Heart left ventricle (tissue), 16 donors: ENCODE measurements around the gene STAG3. TPM values are rescaled to one million over a fixed set of nuclear protein-coding genes. Genes with fewer than 3 reads are reported as not detected.
"Not testable (repeated sequence)": the region's sequence is repeated elsewhere in the genome, so short reads cannot be mapped to it uniquely, and the experiment has no call there.

Source experiments
- ATAC-seq, 4 donors: fragments of 200-7000 bp; cut with Tn5 transposase; one replicate each; pipeline ENCODE4 v1.9.1; 2020 to 2022; ENCODE audit warnings: moderate library complexity in 4 of 4, mild to moderate bottlenecking in 3 of 4, moderate number of reproducible peaks in 1 of 4
- DNase-seq, 5 donors: peaks; one replicate each; pipeline ENCODE4 v3.0.0-alpha.2; 2020
- H3K27ac ChIP-seq, 12 donors: fragments of 200-600 bp; sonication (generic) in 4 of 12; one replicate each; pipeline versions ENCODE4 v1.5.0 to v1.8.0; 2016 to 2022; ENCODE audit warnings: mild to moderate bottlenecking in 2 of 12
- H3K27me3 ChIP-seq, 9 donors: fragments of 200-600 bp; sonication (generic) in 2 of 9; one replicate each; pipeline versions ENCODE4 v1.5.1 to v1.8.0; 2016 to 2022; ENCODE audit warnings: mild to moderate bottlenecking in 3 of 9
- H3K36me3 ChIP-seq, 9 donors: fragments of 200-600 bp; sonication (generic) in 2 of 9; one replicate each; pipeline versions ENCODE4 v1.5.0 to v1.8.0; 2018 to 2022; ENCODE audit warnings: mild to moderate bottlenecking in 2 of 9
- H3K4me1 ChIP-seq, 12 donors: fragments of 200-600 bp; sonication (generic) in 4 of 12; one replicate each; pipeline versions ENCODE4 v1.5.0 to v1.8.0; 2016 to 2022; ENCODE audit warnings: mild to moderate bottlenecking in 3 of 12
- H3K4me3 ChIP-seq, 12 donors: fragments of 200-600 bp; sonication (generic) in 4 of 12; one replicate each; pipeline versions ENCODE4 v1.5.0 to v1.8.0; 2017 to 2022; ENCODE audit warnings: mild to moderate bottlenecking in 9 of 12, moderate library complexity in 4 of 12
- H3K9me3 ChIP-seq, 12 donors: fragments of 200-600 bp; sonication (generic) in 4 of 12; one replicate each; pipeline versions ENCODE4 v1.5.0 to v1.8.0; 2016 to 2022; ENCODE audit warnings: mild to moderate bottlenecking in 1 of 12
- CTCF ChIP-seq, 12 donors: fragments of 200-600 bp; sonication (generic) in 4 of 12; IDR thresholded peaks; one replicate each; pipeline versions ENCODE4 v1.5.0 to v1.8.0; 2018 to 2022; ENCODE audit warnings: antibody characterized with exemption in 12 of 12, mild to moderate bottlenecking in 5 of 12
- POLR2A ChIP-seq, 2 donors: fragments of 450-650 bp; IDR thresholded peaks; one replicate each; pipeline ENCODE4 v1.6.1; 2017; ENCODE audit warnings: antibody characterized with exemption in 2 of 2, mild to moderate bottlenecking in 2 of 2, moderate library complexity in 2 of 2
- WGBS, 4 donors: extraction: QIAGEN DNeasy Blood & Tissue Kit in 2 of 4; methylation state at CpG; one replicate each; pipeline versions ENCODE4 v1.1.5 to v1.1.7; 2013 to 2018; 5-methylcytosine and 5-hydroxymethylcytosine counted together
- intact Hi-C, 10 donors: fragments of 100-400 bp; cut with DNase I; formaldehyde crosslinking; loops; one replicate each; pipeline versions ENCODE4 v1.11.1 to v1.14.2; 2022
- polyA plus RNA-seq, 2 donors: library from polyadenylated mRNA; stranded (reverse); fragments of 200-250 nt; gene quantifications; one replicate each; pipeline ENCODE4 v1.2.3, GENCODE V29; 2013
- total RNA-seq, 9 donors: library from RNA; depleted of rRNA in 2 of 9; stranded (reverse); fragments of >200 nt in 2 of 9; fragmentation: NEBNext Ultra II Directional in 3 of 9; extraction: Animal tissue kit (Norgen Biotek cat#: 25700) in 3 of 9; gene quantifications; one replicate each; pipeline versions ENCODE4 v1.1.0 to v1.2.4, GENCODE V29; 2016 to 2023
- donor health status: ischemic (EF 13 %, LVEDD 7.1; RV severe dilation, severe dysfunction).
- donor health status: healthy with polysubstance abuse.
- donor health status: DM: no; HTN: yes; CAD: no.
- donor health status: DM: no; HTN: no; CAD: no.
- donor health status: ischemic (EF 25% LVEDD 6.9; RV normal size, moderate dysfunction).
- donor health status: ischemic (EF 25% LVEDD 5.7; RV mildly dilated, moderate dysfunction).
- donor health status: healthy.
- donor health status: DM: yes; HTN: yes; CAD: no.
- donor health status: ischemic (EF 35%, LVEDD 5.7; RV mildly dilated, moderate dysfunction).
- donor health status: nonischemic (EF 11% LVEDD 7.7; RV severe dilation, severe dysfunction).
- donor health status: DM: yes; HTN: yes; CAD: no.
- donor health status: PGD.
- donor health status: ischemic (EF 29% LVEDD 5.4; RV normal size, mild dysfunction).
- donor health status: nonischemic (EF 23%, LVEDD 6.1; RV moderate dilation, normal function).

The STAG3 gene
- total and polyA plus RNA-seq, 11 donors = 0.09 to 1.3 (median 0.58) TPM; not detected in 1

DNA sequence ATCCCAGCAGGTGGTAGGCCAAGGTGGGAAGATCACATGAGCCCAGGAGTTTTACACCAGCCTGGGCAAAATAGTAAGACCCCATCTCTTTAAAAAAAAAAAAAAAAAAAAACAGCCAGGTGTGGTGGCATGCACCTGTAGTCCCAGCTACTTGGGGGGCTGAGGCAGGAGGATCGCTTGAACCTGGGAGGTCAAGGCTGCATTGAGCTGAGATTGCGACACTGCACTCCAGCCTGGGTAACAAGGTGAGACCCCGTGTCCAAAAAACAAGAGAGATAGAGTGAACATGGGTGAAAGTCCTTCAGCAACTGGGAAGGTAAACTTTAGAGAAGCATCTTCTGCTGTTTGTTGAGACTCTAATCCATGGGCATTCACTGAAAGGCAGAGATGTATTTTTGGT, 35.3 kb upstream of the STAG3 start:
- Histone ChIP-seq H3K4me3 (no peak overlapping the region), H3K27me3 (peaks cover 0 to 15% (median 0%) of the 10 kb centered on the region in 9 donors), H3K27ac (no peak overlapping the region), H3K4me1 (no peaks in the 10 kb centered on the region), H3K9me3 (no peaks in the 10 kb centered on the region), H3K36me3 (no peaks in the 10 kb centered on the region)
- no peak for TF ChIP-seq CTCF (IDR thresholded peaks at IDR 0.05)
- no peak for TF ChIP-seq POLR2A (IDR thresholded peaks at IDR 0.05)
- intact Hi-C loops = loop anchor here in 1 of 10 donors (10.0 kb wide), 1 partner anchor 202 kb away; no protein-coding TSS in a partner anchor
- DNase-seq (no peak), ATAC-seq (no peak)
- 93 to 95% (median 94%) methylated on average over 3 of the region's 3 CpGs for WGBS, 4 donors

DNA sequence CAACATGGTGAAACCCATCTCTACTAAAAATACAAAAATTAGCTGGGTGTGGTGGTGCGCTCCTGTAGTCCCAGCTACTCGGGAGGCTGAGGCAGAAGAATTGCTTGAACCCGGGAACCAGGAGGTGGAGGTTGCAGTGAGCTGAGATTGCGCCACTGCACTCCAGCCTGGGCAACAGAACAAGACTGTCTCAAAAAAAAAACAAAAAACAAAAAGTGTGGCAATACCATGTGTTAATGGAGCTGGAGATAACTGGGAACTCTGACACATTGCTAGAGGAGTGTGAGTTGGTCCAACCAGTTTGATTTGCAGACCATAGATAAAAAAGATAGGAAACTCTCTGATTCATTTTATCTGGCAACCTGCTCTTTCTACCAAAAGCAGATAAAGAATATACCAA, 31.4 kb upstream of the STAG3 start:
- DNase-seq, H3K4me3 ChIP-seq, H3K27ac ChIP-seq, H3K9me3 ChIP-seq, ATAC-seq, H3K27me3 ChIP-seq, H3K36me3 ChIP-seq: not testable (repeated sequence)
- H3K4me1 ChIP-seq = peaks cover 0 to 27% (median 12%) of the 10 kb centered on the region in 12 donors
- intact Hi-C loops = loop anchor here in 1 of 10 donors (10.0 kb wide), 1 partner anchor 198 kb away; no protein-coding TSS in a partner anchor
- 77 to 95% (median 92%) methylated on average over 4 of the region's 4 CpGs for WGBS, 4 donors

GRCh38 chr7:100147278-100147677, 30.4 kb upstream of the STAG3 start:
- Histone ChIP-seq H3K9me3 (no peaks in the 10 kb centered on the region), H3K27ac (no peak overlapping the region), H3K27me3 (no peaks in the 10 kb centered on the region), H3K4me1 (peaks cover 0 to 36% (median 12%) of the 10 kb centered on the region in 12 donors), H3K36me3 (peaks cover 0 to 18% (median 0%) of the 10 kb centered on the region in 9 donors), H3K4me3 (no peak overlapping the region)
- intact Hi-C loops = loop anchor here in 1 of 10 donors (10.0 kb wide), 1 partner anchor 198 kb away; no protein-coding TSS in a partner anchor
- no peak for ATAC-seq
- 94 to 99% (median 97%) methylated on average over 2 of the region's 2 CpGs for WGBS, 4 donors
- DNase-seq = no peak
- no peak for TF ChIP-seq POLR2A (IDR thresholded peaks at IDR 0.05)
- no peak for TF ChIP-seq CTCF (IDR thresholded peaks at IDR 0.05)

- WGBS, 4 donors = 16 to 28% (median 20%) methylated on average over 14 of the region's 14 CpGs
- no peak for DNase-seq
- H3K4me3 ChIP-seq = peak overlapping the region; percentile 16 to 97 (median 76)
- H3K9me3 ChIP-seq = no peaks in the 10 kb centered on the region
- H3K4me1 ChIP-seq = peaks cover 0 to 46% (median 12%) of the 10 kb centered on the region in 12 donors
- TF ChIP-seq POLR2A (IDR thresholded peaks at IDR 0.05) = no peak
- TF ChIP-seq CTCF (IDR thresholded peaks at IDR 0.05) = no peak
- intact Hi-C loops = loop anchor here in 1 of 10 donors (10.0 kb wide), 1 partner anchor 197 kb away; no protein-coding TSS in a partner anchor
- no peaks in the 10 kb centered on the region for H3K27me3 ChIP-seq
- H3K27ac ChIP-seq = peak overlapping the region in 11 of 12 donors; percentile 26 to 89 (median 83)
- H3K36me3 ChIP-seq = peaks cover 0 to 25% (median 3%) of the 10 kb centered on the region in 9 donors
- ATAC-seq = peak in 1 of 4 donors; percentile 1
Measured at GRCh38 chr7:100148225-100148558, 29.5 kb upstream of the STAG3 start.
